ENCODE results near the gene ABHD8. TPM values are rescaled to one million over a fixed set of nuclear protein-coding genes. Genes with fewer than 3 reads are reported as not detected.
"Not testable (repeated sequence)": the region's sequence is repeated elsewhere in the genome, so short reads cannot be mapped to it uniquely, and the experiment has no call there.

ABHD8 gene
- polyA plus RNA-seq, 1 donor: 8.5 TPM

DNA sequence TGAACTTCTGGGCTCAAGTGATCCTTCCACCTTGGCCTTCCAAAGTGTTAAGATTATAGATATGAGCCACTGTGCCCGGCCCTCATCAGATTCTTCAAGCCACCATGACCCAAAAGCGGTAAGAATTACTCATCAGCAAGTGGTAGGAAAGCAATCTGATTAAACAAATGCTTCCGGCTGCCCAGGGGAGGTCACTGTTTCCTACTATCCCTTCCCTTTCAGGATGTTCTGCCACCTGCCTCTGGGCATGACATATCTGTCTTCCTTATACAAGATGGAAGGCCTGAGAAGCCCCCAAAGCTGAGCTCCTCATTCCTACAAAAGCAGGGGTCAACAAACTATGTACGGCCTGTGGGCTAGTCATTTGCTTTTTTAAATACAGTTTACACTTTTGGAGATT is 7.0 kb downstream of the ABHD8 start:
- no peak for DNase-seq

DNA sequence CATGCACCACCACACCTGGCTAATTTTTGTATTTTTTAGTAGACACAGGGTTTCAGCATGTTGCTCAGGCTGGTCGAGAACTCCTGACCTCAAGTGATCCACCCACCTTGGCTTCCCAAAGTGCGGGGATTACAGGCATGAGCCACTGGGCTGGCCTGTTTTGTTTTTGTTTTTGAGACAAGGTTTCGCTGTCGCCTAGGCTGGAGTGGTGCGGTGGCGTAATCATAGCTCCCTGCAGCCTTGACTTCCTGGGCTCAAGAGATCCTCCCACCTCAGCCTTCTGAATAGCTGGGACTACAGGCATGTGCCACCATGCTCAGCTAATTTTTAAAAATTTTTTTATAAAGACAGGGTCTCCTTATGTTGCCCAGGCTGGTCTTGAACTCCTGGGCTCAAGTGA is 7.7 kb downstream of the ABHD8 start:
- DNase-seq: not testable (repeated sequence)

DNA sequence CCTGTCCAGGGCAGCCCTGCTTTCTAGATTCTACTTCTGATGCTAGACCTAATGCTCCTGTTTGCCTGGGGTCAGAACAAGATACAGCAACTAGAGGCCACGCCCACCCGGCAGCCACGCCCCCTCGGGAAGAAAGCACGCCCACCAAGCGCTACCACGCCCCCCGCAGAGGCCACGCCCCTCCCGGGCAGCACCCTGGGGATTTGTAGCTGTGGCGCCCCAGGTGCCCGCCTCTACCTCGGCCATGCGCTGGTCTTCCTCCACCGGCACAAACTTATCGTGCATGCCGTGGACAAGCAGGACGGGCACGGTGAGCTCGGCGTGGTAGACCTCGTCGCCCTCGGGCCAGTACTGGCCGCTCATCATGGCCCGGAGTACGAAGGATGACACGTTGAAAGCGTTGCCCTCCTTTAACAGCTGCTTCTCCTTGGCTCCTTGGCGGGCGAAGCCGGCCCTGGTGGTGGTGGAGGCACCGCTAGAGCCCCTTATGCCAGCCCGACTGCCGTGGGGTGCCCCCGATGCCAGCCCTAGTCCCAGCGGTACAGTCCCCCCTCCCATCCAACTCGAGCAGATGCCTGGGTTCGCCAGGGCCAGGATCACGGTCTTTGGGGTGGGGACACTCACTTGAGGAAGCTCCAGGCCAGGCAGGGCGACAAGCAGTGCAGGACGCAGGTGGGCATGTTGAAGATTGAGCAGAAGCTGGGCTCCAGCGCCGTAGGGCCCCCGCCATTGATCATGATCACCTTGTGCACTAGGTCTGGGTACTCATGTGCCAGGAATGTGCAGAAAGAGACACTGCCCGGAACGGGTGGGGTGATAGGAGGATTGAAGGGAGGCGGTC is 9.0 kb downstream of the ABHD8 start:
- DNase-seq: no peak

DNA sequence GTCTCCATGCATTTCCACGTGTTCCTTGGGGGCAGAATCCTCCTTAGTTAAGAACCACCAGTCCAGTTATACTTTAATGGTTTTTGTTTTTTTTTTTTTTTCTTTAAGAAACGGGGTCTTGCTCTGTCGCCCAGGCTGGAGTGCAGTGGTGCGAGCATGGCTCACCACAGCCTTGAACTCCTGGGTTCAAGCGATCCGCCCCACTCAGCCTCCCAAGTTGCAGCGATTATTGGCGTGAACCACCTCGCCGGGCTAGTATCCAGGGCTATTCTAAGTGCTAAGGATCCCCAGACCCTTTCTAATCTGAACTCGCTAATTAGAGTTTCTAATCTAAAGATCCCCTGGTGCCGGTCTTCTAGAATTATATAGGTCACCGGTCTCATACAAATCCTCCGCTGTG is 9.6 kb downstream of the ABHD8 start:
- no peak for DNase-seq

DNA sequence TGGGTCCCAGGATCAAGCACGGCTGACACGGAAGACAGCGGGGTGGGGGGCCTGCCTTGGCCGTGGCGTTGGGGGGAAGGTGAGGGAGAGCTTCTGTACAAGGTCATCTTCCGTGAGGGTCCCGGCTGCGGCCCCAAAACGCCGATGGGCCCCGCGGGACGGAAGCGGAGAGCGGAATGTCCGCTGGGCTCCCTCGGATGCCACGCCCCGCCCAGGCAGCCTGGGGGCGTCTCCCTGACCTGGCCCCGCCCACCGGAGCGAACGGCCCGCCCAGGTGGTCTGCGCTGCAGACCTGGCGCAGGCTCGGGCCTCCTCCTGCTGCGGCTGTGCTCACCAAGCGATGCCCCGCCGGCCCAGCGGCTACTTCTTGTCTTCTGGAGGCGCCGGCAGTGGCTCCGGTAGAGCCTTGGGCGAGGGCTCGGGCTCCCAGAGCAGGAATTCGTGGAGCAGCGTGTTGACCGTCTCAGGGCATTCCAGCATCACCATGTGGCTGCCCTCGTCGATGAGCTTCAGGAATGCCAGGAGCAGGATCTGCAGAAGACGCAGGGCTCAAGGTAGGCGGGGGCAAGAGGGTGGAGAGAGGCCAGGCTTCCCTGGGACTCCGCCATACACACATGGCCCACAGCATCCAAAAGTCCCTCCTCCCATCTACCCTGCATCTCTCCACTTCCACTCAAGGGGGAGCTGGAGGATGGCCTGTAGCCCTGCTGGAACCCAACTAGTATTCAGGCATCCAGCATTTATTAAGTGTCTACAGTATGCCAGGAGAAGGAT is 10.7 kb downstream of the ABHD8 start:
- peak; percentile 78 for DNase-seq

DNA sequence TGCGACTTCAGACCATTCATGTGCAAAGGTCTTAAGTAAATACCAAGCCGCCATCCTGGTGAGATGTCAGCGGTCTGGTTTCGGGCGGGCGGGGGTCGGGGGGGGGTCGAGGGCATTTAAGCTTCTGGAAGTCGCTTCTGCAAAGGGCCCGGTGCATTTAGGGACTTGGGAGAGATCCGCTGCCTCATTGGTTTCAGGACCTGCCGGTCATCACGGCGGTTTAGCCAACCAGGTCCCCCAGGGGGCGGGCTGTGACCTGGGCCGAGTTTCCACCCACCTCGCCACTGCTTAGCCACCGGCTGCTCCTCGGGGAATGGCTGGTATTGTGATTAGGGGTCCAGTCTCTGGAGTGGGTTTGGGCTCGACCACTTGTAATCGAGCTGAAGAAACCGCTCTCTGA is 13.7 kb downstream of the ABHD8 start:
- no peak for DNase-seq

DNA sequence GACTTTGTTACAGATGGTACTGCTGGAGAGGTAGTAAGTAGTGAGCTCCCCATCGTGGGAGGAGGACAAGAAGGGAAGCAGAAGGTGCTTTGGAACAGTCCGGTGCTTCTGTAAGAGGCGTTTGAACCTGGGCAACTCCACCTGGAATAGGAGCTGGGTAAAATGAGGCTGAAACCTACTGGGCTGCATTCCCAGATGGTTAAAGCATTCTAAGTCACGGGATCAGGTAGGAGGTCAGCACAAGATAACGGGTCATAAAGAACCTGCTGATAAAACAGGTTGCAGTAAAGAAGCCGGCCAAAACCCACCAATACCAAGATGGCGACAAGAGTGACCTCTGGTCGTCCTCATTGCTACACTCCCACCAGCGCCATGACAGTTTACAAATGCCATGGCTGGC is 16.5 kb downstream of the ABHD8 start:
- DNase-seq: no peak

DNA sequence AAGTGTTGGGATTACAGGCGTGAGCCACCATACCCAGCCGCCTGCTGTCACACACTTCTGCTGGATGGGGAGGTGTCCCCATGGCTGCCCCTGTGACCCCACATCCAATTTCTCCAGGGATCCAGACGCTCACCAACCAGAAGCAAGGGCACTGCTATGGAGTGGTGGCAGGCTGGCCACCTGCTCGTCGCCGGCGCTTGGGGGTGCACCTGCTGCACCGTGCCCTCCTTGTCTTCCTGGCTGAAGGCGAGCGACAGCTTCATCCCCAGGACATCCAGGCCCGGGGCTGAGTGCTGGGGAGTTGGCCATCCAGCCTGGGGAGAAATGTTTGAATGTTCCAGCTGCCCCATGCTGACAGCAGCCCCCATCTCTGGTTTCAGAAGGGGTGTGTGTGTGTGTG is 17.0 kb downstream of the ABHD8 start:
- no peak for DNase-seq

DNA sequence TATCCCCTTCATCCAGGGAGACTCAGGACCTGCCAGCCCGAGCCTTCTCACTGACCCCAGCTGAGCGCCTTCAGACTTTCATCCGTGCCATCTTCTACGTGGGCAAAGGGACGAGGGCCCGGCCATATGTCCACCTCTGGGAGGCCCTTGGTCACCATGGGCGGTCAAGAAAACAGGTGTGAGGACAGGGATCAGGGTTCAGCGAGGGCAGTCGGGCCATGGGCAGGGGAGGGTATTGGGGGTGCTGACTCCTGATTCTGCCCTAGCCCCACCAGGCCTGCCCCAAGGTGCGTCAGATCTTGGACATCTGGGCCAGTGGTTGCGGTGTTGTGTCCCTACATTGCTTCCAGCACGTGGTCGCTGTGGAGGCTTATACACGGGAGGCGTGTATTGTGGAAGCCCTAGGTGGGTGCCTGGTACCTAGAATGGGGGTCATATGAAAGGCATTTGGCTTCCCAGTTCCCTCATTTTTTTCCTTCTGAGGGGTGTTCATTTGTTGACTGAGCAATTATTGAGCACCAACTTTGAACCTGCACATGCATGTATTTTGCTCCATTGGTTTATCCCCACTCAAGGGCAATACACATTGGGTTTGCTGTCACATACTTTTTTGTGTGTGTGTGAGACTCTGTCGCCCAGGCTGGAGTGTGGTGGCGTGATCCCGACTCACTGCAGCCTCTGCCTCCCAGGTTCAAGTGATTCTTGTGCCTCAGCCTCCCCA is 17.6 kb downstream of the ABHD8 start:
- no peak for DNase-seq

DNA sequence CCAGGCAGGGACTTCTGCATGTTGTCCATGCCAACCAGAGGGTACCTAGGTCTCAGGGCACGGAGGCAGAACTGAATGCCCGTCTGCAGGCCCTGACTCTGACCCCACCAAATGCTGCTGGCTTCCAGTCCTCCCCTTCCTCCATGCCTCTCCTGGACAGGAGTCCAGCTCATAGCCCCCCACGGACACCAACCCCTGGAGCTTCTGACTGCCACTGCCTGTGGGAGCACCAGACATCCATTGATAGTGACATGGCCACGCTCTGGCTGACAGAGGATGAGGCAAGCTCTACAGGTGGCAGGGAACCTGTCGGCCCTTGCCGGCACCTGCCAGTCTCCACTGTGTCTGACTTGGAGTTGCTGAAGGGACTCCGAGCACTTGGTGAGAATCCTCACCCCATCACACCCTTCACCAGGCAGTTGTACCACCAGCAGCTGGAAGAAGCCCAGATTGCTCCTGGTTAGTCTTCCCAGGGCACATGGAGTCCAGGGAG is 19.7 kb downstream of the ABHD8 start:
- no peak for DNase-seq

DNA sequence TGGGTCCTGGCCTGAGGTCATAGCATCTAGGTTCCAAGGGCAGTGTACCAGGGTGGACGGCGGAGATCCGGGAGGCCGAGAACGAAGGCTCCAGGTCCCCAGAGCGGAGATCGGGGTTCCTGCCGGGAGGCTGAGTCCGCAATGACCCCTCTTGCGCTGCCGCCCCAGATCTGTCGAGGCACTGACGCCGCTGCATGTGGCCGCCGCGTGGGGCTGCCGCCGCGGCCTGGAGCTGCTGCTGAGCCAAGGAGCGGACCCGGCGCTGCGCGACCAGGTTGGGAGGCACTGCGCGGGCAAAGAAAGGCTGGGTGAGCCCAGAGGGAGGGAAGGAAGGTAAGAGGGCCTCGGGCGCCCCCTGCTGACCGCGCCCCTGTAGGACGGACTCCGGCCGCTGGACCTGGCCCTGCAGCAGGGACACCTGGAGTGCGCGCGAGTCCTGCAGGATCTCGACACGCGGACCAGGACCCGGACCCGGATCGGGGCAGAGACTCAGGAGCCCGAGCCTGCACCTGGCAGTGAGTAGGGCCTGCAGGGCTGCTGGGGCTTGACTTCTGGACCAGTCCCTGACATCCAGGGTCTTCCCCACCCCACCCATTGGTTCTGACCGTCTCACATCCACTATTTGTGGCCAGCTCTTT is 20.6 kb downstream of the ABHD8 start:
- peak; percentile 82 for DNase-seq

DNA sequence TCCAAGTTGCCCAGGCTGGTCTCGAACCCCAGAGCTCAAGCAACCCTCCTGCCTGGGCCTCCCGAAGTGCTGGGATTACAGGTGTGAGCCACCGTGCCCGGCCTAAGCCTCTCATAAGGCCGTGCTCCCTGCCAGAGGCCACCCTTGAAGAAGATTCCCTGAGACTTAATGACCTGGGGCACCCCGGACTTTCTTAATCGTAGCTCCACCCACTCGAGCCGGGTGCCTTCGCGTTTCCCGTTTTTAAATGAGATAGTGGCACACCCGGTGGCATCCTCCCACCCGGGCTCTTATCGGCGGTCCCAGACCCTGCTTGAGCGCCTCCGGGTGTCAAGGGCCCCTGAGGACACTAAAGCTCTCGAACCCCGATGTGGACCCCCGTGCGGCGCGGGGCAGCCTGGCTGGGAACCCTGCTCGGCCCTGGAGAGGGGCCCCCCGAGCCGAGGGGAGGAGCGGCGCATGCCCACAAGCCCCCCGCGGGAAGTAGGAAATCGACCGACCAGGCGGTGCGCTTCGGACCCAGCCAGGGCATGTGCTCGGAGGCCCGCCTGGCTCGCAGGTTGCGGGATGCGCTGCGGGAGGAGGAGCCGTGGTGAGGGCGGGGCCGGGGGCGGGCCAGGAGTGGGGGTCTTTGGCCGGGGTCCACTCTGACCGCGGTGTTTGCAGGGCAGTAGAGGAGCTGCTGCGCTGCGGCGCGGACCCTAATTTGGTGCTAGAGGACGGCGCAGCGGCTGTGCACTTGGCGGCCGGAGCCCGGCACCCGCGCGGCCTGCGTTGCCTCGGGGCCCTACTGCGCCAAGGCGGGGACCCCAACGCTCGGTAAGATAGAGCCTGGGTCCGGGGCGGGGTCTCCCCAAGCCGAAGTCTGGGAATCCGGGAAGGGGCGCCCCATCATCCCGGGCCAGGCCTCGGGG is 21.6 kb downstream of the ABHD8 start, which contains the start of gene ANKLE1:
Gene ANKLE1 (plus strand): TSS at position 511 of the 914 bp plus-strand sequence. CDS start 20 bp downstream, at position 531.
- no peak for DNase-seq

DNA sequence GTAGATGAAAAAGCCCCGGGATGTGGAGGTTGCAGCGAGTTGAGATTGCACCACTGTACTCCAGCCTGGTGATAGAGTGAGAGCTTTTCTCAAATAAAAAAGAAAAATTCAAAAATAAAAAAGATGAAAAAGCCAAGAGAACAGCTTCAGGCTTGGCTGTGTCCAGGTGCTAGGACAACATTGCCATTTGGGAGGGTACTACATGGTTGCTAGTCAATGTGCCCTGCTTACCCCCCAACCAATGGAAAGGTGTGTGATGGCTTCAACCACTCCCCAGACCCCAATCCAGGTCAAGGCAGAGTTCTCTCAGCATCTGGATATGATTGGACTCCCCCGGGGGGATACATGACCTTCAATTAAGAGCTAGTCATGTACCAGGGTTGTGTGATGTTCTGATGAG is 23.8 kb downstream of the ABHD8 start:
- no peak for DNase-seq

DNA sequence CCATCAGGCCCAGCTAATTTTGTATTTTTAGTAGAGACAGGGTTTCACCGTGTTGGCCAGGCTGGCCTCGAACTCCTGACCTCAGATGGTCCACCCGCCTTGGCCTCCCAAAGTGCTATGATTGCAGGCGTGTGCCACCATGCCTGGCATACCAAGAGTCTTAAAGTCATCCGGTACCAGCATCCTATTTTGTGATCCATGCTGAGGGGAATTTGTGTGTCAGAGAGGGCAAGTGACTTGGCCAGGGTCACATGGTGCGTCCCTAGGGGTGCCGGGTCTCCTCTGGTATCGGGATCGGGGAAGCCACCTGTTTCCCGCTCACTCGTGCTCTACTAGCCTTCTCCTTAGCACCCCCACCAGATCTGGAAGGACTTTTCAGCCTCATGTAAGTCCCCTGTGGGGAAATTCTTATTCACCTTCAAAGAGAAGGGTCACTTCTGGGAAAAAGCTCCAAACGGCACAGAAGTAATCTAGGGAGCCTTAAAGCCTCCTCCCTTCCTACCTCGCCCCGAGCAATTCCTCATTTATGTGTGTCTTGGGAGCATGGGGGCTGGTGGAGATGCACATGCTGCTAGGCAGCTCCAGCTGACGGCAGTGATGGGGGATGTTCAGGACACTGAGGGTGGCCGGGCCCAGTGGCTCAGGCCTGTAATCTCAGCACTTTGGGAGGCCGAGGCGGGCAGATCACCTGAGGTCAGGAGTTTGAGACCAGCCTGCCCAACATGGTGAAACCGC is 27.6 kb downstream of the ABHD8 start:
- no peak for DNase-seq

DNA sequence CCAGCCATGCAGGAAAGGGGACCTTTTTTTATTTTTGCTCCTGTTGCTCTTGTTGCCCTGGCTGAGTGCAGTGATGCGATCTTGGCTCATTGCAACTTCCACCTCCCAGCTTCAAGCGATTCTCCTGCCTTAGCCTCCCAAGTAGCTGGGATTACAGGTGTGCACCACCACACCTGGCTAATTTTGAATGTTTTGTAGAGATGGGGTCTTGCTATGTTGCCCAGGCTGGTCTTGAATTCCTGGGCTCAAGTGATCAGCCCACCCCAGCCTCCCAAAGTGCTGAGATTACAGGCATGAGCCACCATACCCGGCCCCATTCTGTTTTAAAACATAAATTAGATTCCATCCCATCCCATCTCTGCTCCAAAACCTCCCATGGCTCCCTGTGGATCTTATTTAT is 28.3 kb downstream of the ABHD8 start:
- not testable (repeated sequence) for DNase-seq

DNA sequence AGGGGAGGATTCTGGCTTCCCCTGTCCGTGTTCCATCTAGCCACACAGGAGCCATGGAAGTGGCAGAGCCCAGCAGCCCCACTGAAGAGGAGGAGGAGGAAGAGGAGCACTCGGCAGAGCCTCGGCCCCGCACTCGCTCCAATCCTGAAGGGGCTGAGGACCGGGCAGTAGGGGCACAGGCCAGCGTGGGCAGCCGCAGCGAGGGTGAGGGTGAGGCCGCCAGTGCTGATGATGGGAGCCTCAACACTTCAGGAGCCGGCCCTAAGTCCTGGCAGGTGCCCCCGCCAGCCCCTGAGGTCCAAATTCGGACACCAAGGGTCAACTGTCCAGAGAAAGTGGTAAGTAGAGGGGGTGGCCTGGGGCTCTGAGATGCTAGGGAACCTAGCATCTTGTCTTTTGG is 34.5 kb downstream of the ABHD8 start:
- no peak for DNase-seq

DNA sequence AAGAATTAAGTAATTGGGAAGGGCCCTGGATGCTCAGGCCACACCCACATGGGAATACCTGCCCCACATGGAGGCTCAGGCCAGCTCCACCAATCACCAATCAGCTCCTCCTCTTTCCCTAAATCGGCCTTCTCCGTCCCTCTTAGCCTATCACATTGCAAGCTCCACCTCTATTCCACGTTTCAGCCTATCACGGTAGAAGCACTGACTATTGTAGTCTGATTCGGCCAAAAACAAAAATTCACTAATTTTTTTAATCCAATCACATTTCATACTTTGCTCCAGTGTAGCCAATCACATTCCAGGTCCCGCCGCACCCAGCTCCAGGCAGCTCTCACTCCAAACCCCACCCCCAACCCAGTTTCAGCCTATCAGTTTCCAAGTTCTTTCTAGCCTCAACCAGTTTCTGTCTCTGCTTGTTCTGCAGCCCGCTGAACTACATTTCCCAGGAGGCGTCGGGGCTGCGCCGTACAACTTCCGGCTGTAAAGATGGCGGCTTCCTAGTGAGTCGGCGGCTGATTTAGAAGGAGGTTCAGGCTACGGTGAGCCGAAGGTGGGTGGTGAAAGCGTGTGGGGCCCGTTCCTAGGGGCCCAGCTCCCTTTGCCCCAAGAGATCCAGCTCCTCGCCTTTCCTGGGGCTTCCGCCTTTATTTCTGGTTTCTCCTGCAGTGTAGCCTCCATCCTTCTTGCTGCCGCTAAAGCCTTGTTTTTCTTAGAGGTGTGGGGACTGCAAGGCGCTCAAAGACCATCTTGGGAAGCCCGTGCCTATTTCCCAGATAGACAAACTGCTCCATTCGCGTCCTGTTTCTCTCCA is 36.0 kb downstream of the ABHD8 start, which contains the start of gene BABAM1:
Gene BABAM1 (plus strand): TSS at position 469 of the 814 bp plus-strand sequence. CDS start 1,364 bp downstream, outside the sequence.
- peak; percentile 98 for DNase-seq

DNA sequence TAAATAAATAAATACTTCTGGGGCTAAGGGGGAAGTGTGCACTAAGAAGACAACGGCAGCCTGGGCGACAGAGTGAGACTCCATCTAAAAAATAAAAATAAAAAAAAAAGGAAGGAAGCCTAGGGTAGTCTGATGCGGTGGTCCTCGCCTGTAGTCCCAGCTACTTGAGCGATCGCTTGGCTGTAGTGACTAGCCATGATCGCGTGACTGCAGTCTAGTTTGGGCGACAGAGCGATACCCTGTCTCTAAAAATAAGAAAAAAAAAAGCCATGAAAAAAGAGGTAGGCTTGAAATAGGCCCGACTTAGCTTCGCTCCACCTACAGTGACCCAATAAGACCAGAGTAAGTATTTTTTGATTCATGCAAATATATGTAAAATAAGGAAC is 36.6 kb downstream of the ABHD8 start:
- no peak for DNase-seq

DNA sequence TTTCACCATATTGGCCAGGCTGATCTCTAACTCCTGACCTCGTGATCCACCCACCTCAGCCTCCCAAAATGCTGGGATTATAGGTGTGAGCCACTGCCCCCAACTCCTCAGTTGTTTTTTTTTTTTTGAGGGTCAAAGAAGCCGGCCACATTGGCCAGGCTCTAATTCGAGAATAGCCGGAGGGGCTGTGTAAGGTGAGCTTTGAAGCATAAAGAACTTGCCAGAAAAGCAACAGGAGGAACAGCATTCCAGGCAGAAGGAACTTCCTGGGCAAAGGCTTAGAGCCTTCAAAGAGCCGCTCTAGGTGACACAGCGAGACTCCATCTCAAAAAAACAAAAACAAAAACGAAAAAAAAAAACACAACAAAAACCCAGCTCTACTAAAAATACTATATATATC is 37.2 kb downstream of the ABHD8 start:
- no peak for DNase-seq

DNA sequence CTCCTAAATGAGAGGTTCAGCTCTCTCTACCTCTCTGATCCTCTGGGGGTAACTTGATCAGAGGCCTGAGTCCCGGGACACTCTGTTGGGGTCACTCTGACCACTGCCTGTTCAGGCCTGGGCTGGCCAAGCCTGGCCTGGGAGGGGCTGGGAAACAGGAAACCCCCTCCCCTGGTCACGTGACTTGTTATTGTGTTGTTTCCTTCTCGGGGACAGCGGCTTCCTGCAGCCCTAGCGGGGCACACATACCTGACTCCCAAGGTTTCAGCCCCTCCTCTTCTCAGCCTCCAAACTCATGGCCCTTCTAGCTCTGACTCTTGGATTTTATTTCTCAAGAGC is 38.6 kb downstream of the ABHD8 start, which contains the start of gene USHBP1:
Gene USHBP1 (minus strand): TSS at position 105 of the 339 bp plus-strand sequence. CDS start 446 bp downstream, outside the sequence.
- no peak for DNase-seq

Measured in hindlimb muscle (tissue), 1 donor.